Measurements from ENCODE around the gene NEDD4L.

Gene NEDD4L

DNA sequence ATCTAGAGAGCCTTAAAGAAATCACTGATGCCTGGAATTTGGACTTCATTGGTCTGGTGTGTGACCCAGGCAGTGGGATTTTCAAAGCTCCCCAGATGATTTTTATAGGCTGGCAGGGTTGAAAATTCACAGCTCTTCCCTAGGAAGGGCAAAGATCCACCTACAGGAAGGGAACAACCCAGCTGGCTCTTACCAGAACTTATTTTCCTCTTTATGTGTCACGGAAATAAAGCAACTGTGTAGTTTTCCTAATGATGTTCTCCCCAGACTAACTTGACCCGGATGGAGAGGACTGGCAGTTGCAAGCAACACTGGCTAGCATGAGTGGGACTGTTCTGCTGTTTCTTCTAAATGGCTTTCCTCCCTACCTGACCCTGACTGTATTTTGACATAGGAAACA lies 349.3 kb downstream of the NEDD4L start:
- Histone ChIP-seq H3K9me3 (replicated peaks; ENCODE audit: low read length) (no peaks in the 10 kb centered on the region), H3K4me3 (ENCODE audit: low read length) (no peak overlapping the region), H3K4me1 (ENCODE audit: control insufficient read depth, insufficient read depth, low read length) (no peaks in the 10 kb centered on the region), H3K4me2 (ENCODE audit: low read length) (no peak overlapping the region), H3K36me3 (ENCODE audit: insufficient read depth, low read length) (peaks cover 34% of the 10 kb centered on the region), H3K9ac (ENCODE audit: low read depth, low read length) (no peak overlapping the region), H3K27me3 (ENCODE audit: control insufficient read depth, insufficient read depth, low read length) (no peaks in the 10 kb centered on the region)

GRCh38 chr18:58394046-58394445 lies 350.0 kb downstream of the NEDD4L start:
- Histone ChIP-seq H3K27me3 (ENCODE audit: control insufficient read depth, insufficient read depth, low read length) (no peaks in the 10 kb centered on the region), H3K4me3 (ENCODE audit: low read length) (no peak overlapping the region), H3K36me3 (ENCODE audit: insufficient read depth, low read length) (peaks cover 27% of the 10 kb centered on the region), H3K4me2 (ENCODE audit: low read length) (no peak overlapping the region), H3K9ac (ENCODE audit: low read depth, low read length) (no peak overlapping the region), H3K9me3 (replicated peaks; ENCODE audit: low read length) (no peaks in the 10 kb centered on the region), H3K4me1 (ENCODE audit: control insufficient read depth, insufficient read depth, low read length) (no peaks in the 10 kb centered on the region)

- Histone ChIP-seq H3K4me1 (ENCODE audit: control insufficient read depth, insufficient read depth, low read length) (no peaks in the 10 kb centered on the region), H3K4me3 (ENCODE audit: low read length) (no peak overlapping the region), H3K27me3 (ENCODE audit: control insufficient read depth, insufficient read depth, low read length) (no peaks in the 10 kb centered on the region), H3K9me3 (replicated peaks; ENCODE audit: low read length) (no peaks in the 10 kb centered on the region), H3K4me2 (ENCODE audit: low read length) (no peak overlapping the region), H3K9ac (ENCODE audit: low read depth, low read length) (no peak overlapping the region), H3K36me3 (ENCODE audit: insufficient read depth, low read length) (peaks cover 27% of the 10 kb centered on the region)
Observed at GRCh38 chr18:58394602-58395425, 350.8 kb downstream of the NEDD4L start.

- no peak overlapping the region for H3K9ac ChIP-seq (ENCODE audit: low read depth, low read length)
- no peaks in the 10 kb centered on the region for H3K4me1 ChIP-seq (ENCODE audit: control insufficient read depth, insufficient read depth, low read length)
- peaks cover 18% of the 10 kb centered on the region for H3K36me3 ChIP-seq (ENCODE audit: insufficient read depth, low read length)
- H3K4me2 ChIP-seq (ENCODE audit: low read length), result no peak overlapping the region
- H3K9me3 ChIP-seq (replicated peaks; ENCODE audit: low read length), result no peaks in the 10 kb centered on the region
- no peaks in the 10 kb centered on the region for H3K27me3 ChIP-seq (ENCODE audit: control insufficient read depth, insufficient read depth, low read length)
- H3K4me3 ChIP-seq (ENCODE audit: low read length), result no peak overlapping the region
Observed at GRCh38 chr18:58396144-58396543, 352.1 kb downstream of the NEDD4L start.

- Histone ChIP-seq H3K36me3 (ENCODE audit: insufficient read depth, low read length) (peaks cover 15% of the 10 kb centered on the region), H3K27me3 (ENCODE audit: control insufficient read depth, insufficient read depth, low read length) (no peaks in the 10 kb centered on the region), H3K4me3 (ENCODE audit: low read length) (no peak overlapping the region), H3K9me3 (replicated peaks; ENCODE audit: low read length) (no peaks in the 10 kb centered on the region), H3K4me2 (ENCODE audit: low read length) (no peak overlapping the region), H3K4me1 (ENCODE audit: control insufficient read depth, insufficient read depth, low read length) (peaks cover under 1% of the 10 kb centered on the region), H3K9ac (ENCODE audit: low read depth, low read length) (no peak overlapping the region)
Observed at GRCh38 chr18:58396966-58397365, 352.9 kb downstream of the NEDD4L start.

- Histone ChIP-seq H3K27me3 (ENCODE audit: control insufficient read depth, insufficient read depth, low read length) (no peaks in the 10 kb centered on the region), H3K9ac (ENCODE audit: low read depth, low read length) (no peak overlapping the region), H3K9me3 (replicated peaks; ENCODE audit: low read length) (no peaks in the 10 kb centered on the region), H3K4me2 (ENCODE audit: low read length) (no peak overlapping the region), H3K36me3 (ENCODE audit: insufficient read depth, low read length) (peaks cover 15% of the 10 kb centered on the region), H3K4me3 (ENCODE audit: low read length) (no peak overlapping the region), H3K4me1 (ENCODE audit: control insufficient read depth, insufficient read depth, low read length) (peaks cover 5% of the 10 kb centered on the region)
Observed at GRCh38 chr18:58397385-58398132, 353.5 kb downstream of the NEDD4L start.

DNA sequence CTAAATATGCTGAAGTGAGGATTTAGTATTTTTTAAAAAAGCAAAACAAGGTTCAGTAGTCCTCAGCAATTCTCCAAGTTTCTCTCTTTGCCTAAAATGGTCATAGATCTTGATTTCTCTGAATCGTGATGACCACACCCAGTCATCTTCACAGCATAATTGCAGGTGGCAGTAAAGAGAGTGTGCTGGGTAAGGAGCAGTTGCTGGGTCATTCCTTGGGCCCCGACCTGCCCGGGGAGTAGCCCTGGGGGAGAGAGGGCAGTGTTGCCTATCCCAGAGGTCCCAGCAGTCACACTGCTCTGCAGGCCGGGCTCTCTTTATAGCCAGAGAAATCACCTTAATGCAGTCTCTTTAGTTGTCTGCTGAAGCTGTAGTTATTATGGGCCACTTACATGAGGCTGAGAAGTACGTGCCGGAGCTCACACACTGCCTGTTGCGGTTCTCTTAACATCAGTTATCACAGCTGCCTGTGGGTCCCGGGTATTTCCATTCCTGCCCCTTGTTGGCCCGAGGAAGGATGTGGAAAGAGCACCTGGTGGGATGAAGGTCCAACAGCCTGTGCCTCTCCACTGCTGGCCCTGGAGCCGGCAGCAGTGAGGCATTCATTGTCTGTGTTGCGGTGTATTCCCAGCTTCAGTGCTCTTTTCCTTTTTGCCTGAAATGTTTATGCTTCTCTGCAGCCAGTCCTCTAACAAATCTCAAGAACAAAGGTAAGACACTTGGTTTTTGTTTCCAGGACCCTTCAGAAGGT lies 354.8 kb downstream of the NEDD4L start:
- Histone ChIP-seq H3K27me3 (ENCODE audit: control insufficient read depth, insufficient read depth, low read length) (no peaks in the 10 kb centered on the region), H3K36me3 (ENCODE audit: insufficient read depth, low read length) (peaks cover 14% of the 10 kb centered on the region), H3K9ac (ENCODE audit: low read depth, low read length) (no peak overlapping the region), H3K4me2 (ENCODE audit: low read length) (no peak overlapping the region), H3K4me3 (ENCODE audit: low read length) (no peak overlapping the region), H3K9me3 (replicated peaks; ENCODE audit: low read length) (no peaks in the 10 kb centered on the region), H3K4me1 (ENCODE audit: control insufficient read depth, insufficient read depth, low read length) (peaks cover 7% of the 10 kb centered on the region)

- Histone ChIP-seq H3K36me3 (ENCODE audit: insufficient read depth, low read length) (peaks cover 7% of the 10 kb centered on the region), H3K4me1 (ENCODE audit: control insufficient read depth, insufficient read depth, low read length) (peaks cover 7% of the 10 kb centered on the region), H3K4me2 (ENCODE audit: low read length) (no peak overlapping the region), H3K4me3 (ENCODE audit: low read length) (no peak overlapping the region), H3K27me3 (ENCODE audit: control insufficient read depth, insufficient read depth, low read length) (no peaks in the 10 kb centered on the region), H3K9ac (ENCODE audit: low read depth, low read length) (no peak overlapping the region), H3K9me3 (replicated peaks; ENCODE audit: low read length) (no peaks in the 10 kb centered on the region)
Observed at GRCh38 chr18:58400331-58400870, 356.4 kb downstream of the NEDD4L start.

DNA sequence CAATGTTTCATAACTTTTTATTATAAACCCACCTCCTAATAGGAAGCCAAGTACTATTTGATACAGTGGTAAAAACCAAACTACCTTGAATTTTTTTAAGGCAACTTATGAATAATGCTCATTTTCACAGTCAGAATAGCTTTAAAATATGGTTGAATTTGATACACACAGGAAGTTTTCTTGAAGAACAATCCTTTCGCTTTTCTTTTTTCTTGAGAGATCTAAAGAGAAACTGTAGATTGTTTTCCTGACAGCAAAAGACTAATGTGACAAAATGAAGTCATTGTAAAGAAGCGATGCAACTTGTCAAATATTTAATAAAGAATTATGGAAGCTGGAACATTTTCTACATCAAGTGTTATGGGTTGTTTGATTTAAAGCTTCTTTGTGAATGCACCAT lies 357.2 kb downstream of the NEDD4L start:
- Histone ChIP-seq H3K4me2 (ENCODE audit: low read length) (no peak overlapping the region), H3K27me3 (ENCODE audit: control insufficient read depth, insufficient read depth, low read length) (no peaks in the 10 kb centered on the region), H3K9ac (ENCODE audit: low read depth, low read length) (no peak overlapping the region), H3K4me3 (ENCODE audit: low read length) (no peak overlapping the region), H3K9me3 (replicated peaks; ENCODE audit: low read length) (no peaks in the 10 kb centered on the region), H3K4me1 (ENCODE audit: control insufficient read depth, insufficient read depth, low read length) (peaks cover 7% of the 10 kb centered on the region), H3K36me3 (ENCODE audit: insufficient read depth, low read length) (peaks cover 7% of the 10 kb centered on the region)

- Histone ChIP-seq H3K9ac (ENCODE audit: low read depth, low read length) (no peak overlapping the region), H3K4me3 (ENCODE audit: low read length) (no peak overlapping the region), H3K4me2 (ENCODE audit: low read length) (no peak overlapping the region), H3K4me1 (ENCODE audit: control insufficient read depth, insufficient read depth, low read length) (peaks cover 7% of the 10 kb centered on the region), H3K9me3 (replicated peaks; ENCODE audit: low read length) (no peaks in the 10 kb centered on the region), H3K27me3 (ENCODE audit: control insufficient read depth, insufficient read depth, low read length) (peaks cover 2% of the 10 kb centered on the region), H3K36me3 (ENCODE audit: insufficient read depth, low read length) (peaks cover 3% of the 10 kb centered on the region)
Observed at GRCh38 chr18:58402247-58402646, 358.2 kb downstream of the NEDD4L start.
